Measurements from ENCODE around the gene NFIB. TPM values are rescaled to one million over a fixed set of nuclear protein-coding genes. Genes with fewer than 3 reads are reported as not detected.

The NFIB gene
- total and polyA plus RNA-seq, 2 of the 8 experiments (the other 6 are each of a cell fraction or from before 2014, with no cell fraction given): 2.6 to 13.1 TPM

- Histone ChIP-seq H3K36me3 (ENCODE audit: control insufficient read depth in 2 of 4, insufficient read depth in 4 of 4, low read length in 3 of 4) (no peaks in the 10 kb centered on the region), H3K27ac (ENCODE audit: low read depth, low read length) (no peak overlapping the region), H3K4me3 (ENCODE audit: extremely low read depth in 1 of 4, insufficient read depth in 2 of 4, low read depth in 3 of 4, low read length in 4 of 4) (no peak overlapping the region), H3K4ac (replicated peaks; ENCODE audit: insufficient read length, low read depth, low read length) (no peak overlapping the region), H4K91ac (replicated peaks; ENCODE audit: insufficient read length, low read length) (no peak overlapping the region), H3K56ac (replicated peaks; ENCODE audit: insufficient read length, low read depth, low read length) (no peak overlapping the region), H3K79me1 (ENCODE audit: low read depth, low read length) (no peaks in the 10 kb centered on the region), H2BK12ac (ENCODE audit: low read depth, low read length) (no peak overlapping the region), H3K9ac (replicated peaks in 1 of 4; ENCODE audit: extremely low read depth in 1 of 4, low read depth in 3 of 4, low read length in 3 of 4) (no peak overlapping the region), H2AK5ac (ENCODE audit: low read depth, low read length) (no peak overlapping the region), H2BK120ac (replicated peaks; ENCODE audit: low read depth, low read length) (no peak overlapping the region), H3K23me2 (ENCODE audit: low read depth, low read length) (no peaks in the 10 kb centered on the region), H2BK15ac (ENCODE audit: low read length) (no peak overlapping the region), H3K27me3 (replicated peaks in 1 of 4; ENCODE audit: control insufficient read depth in 3 of 4, extremely low read depth in 1 of 4, insufficient read depth in 3 of 4, low read length in 3 of 4) (no peaks in the 10 kb centered on the region), H3K4me1 (replicated peaks in 1 of 4; ENCODE audit: control insufficient read depth in 3 of 4, insufficient read depth in 4 of 4, low read length in 3 of 4) (peaks cover 0 to 11% (median 4%) of the 10 kb centered on the region in 4 experiments; a peak in 4 of 7 replicates), H4K5ac (ENCODE audit: insufficient read length, low read depth, low read length) (no peak overlapping the region), H3K79me2 (ENCODE audit: control insufficient read depth in 1 of 2, insufficient read depth in 2 of 2, low read length in 2 of 2) (no peaks in the 10 kb centered on the region), H2BK20ac (ENCODE audit: low read length) (no peak overlapping the region), H4K20me1 (replicated peaks in 1 of 2; ENCODE audit: control insufficient read depth in 1 of 2, insufficient read depth in 2 of 2, low read length in 2 of 2) (no peaks in the 10 kb centered on the region), H3K18ac (ENCODE audit: extremely low read depth, low read length) (no peak overlapping the region), H2BK5ac (ENCODE audit: low read depth, low read length) (no peak overlapping the region), H3K14ac (ENCODE audit: insufficient read length) (no peak overlapping the region), H2AFZ (ENCODE audit: low read length) (no peak overlapping the region), H3K9me3 (ENCODE audit: insufficient read depth in 2 of 2, low read depth in 1 of 2, low read length in 1 of 2) (no peaks in the 10 kb centered on the region), H3K23ac (ENCODE audit: insufficient read length) (no peak overlapping the region), H4K8ac (ENCODE audit: extremely low read depth, insufficient read depth, low read length) (no peak overlapping the region; the same call in 1 of the 2 replicates), H3K4me2 (ENCODE audit: insufficient read depth in 1 of 2, low read depth in 2 of 2, low read length in 2 of 2) (no peak overlapping the region)
- ChIA-PET CTCF (ENCODE audit: partially characterized antibody) (interaction anchor here (0.8 kb wide), 1 partner anchor 245 kb away, joined by 3 read pairs; no protein-coding TSS in a partner anchor), POLR2A (ENCODE audit: partially characterized antibody) (interaction anchor here (0.5 kb wide), 1 partner anchor 28 kb away, joined by 3 read pairs; no protein-coding TSS in a partner anchor)
- WGBS, 2 experiments (ENCODE audit: extremely low coverage in 1 of 2, insufficient coverage in 1 of 2, insufficient read length in 1 of 2, insufficient replicate concordance in 2 of 2, low coverage in 1 of 2, low lambda C conversion rate in 2 of 2, missing lambda C conversion rate in 1 of 2): 96% methylated on average over 7 of the region's 7 CpGs; no CpG with 5 or more reads in 1 of the 2 experiments
- DNase-seq (ENCODE audit: low read depth in 1 of 2, low spot score in 2 of 2): no peak
- no peak for FAIRE-seq
- TF ChIP-seq PHF8 (conservative IDR thresholded peaks at IDR 0.05; ENCODE audit: low read depth, low read length) (no peak), RXRA (IDR thresholded peaks at IDR 0.05; ENCODE audit: insufficient read depth, low read depth, low read length) (no peak), GTF2F1 (IDR thresholded peaks at IDR 0.05; ENCODE audit: borderline replicate concordance, low read depth, low read length) (no peak), KDM4A (IDR thresholded peaks at IDR 0.05; ENCODE audit: low read depth, low read length, severe bottlenecking) (no peak), RBBP5 (IDR thresholded peaks at IDR 0.05; ENCODE audit: borderline replicate concordance, low read depth, low read length) (no peak), SUZ12 (IDR thresholded peaks at IDR 0.05; ENCODE audit: low read length) (no peak)
Observed at GRCh38 chr9:14099737-14100136, 214.2 kb downstream of the NFIB start.
